ENCODE results near the gene ADAM30. TPM values are rescaled to one million over a fixed set of nuclear protein-coding genes. Genes with fewer than 3 reads are reported as not detected.
A peak's percentile ranks its signal among the peaks of the same experiment; 100 is the strongest.

The ADAM30 gene
- total RNA-seq, 2 donors from 2014 or later = not detected

- H3K9me3 ChIP-seq (ENCODE audit: control insufficient read depth, low read length, poor library complexity, severe bottlenecking) = no peaks in the 10 kb centered on the region
- ATAC-seq = no peak
- no peak for DNase-seq
- Mint-ChIP-seq H3K36me3 (ENCODE audit: low read depth) (no peaks in the 10 kb centered on the region), H3K27ac (no peak overlapping the region), H3K4me1 (peaks cover 3% of the 10 kb centered on the region), H3K27me3 (peaks cover 12% of the 10 kb centered on the region), H3K4me3 (no peak overlapping the region)
Observed at GRCh38 chr1:119898981-119899720, 2.8 kb upstream of the ADAM30 start.

- Mint-ChIP-seq H3K36me3 (ENCODE audit: low read depth) (no peaks in the 10 kb centered on the region), H3K4me1 (peaks cover 8% of the 10 kb centered on the region)
- ATAC-seq = no peak
Observed at GRCh38 chr1:119898530-119898929, 2.2 kb upstream of the ADAM30 start.

GRCh38 chr1:119895102-119895501, 1.2 kb downstream of the ADAM30 start:
- H3K9me3 ChIP-seq (ENCODE audit: control insufficient read depth, low read length, poor library complexity, severe bottlenecking) = no peaks in the 10 kb centered on the region
- Mint-ChIP-seq H3K4me1 (peaks cover 13% of the 10 kb centered on the region), H3K27ac (no peak overlapping the region), H3K27me3 (peaks cover 6% of the 10 kb centered on the region), H3K4me3 (no peak overlapping the region), H3K36me3 (ENCODE audit: low read depth) (no peaks in the 10 kb centered on the region)
- ATAC-seq (no peak), DNase-seq (no peak)

More at GRCh38 chr1:119898530-119898929, 2.2 kb upstream of the ADAM30 start:
- no peaks in the 10 kb centered on the region for H3K9me3 ChIP-seq (ENCODE audit: control insufficient read depth, low read length, poor library complexity, severe bottlenecking)
- Mint-ChIP-seq H3K4me3 (no peak overlapping the region), H3K27me3 (peaks cover 8% of the 10 kb centered on the region), H3K27ac (no peak overlapping the region)
- DNase-seq = no peak

GRCh38 chr1:119893827-119894700, 2.3 kb downstream of the ADAM30 start:
- Mint-ChIP-seq H3K36me3 (ENCODE audit: low read depth) (no peaks in the 10 kb centered on the region), H3K27me3 (peaks cover 6% of the 10 kb centered on the region), H3K4me1 (peaks cover 13% of the 10 kb centered on the region), H3K4me3 (peak overlapping the region; percentile 36), H3K27ac (peak overlapping the region; percentile 44)
- no peak for ATAC-seq
- H3K9me3 ChIP-seq (ENCODE audit: control insufficient read depth, low read length, poor library complexity, severe bottlenecking) = no peaks in the 10 kb centered on the region
- no peak for DNase-seq

- H3K4me3 Mint-ChIP-seq = no peak overlapping the region
- peak overlapping the region; percentile 44 for H3K27ac Mint-ChIP-seq
- H3K36me3 Mint-ChIP-seq (ENCODE audit: low read depth) = peaks cover 3% of the 10 kb centered on the region
- peaks cover 13% of the 10 kb centered on the region for H3K4me1 Mint-ChIP-seq
- H3K9me3 ChIP-seq (ENCODE audit: control insufficient read depth, low read length, poor library complexity, severe bottlenecking) = no peaks in the 10 kb centered on the region
- H3K27me3 Mint-ChIP-seq = peaks cover 6% of the 10 kb centered on the region
- ATAC-seq (no peak), DNase-seq (no peak)
Observed at GRCh38 chr1:119893238-119893791, 3.0 kb downstream of the ADAM30 start.

DNA sequence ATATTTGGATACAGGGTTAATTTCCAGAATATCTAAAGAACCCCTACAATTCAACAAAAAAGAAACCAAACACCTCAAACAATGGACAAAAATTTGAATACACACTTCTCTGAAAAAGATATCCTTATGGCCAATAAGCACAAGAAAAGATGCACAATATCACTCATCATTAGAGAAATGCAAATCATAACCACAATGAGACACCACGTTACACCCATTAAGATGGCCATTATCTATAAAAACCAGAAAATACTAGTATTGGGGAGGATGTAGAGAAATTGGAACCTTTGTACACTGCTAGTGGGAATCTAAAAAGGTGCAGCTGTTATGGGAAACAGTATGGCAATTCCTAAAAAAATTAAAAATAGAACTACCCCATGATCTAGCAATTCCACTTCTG, 4.9 kb downstream of the ADAM30 start:
- H3K27ac Mint-ChIP-seq = no peak overlapping the region
- H3K27me3 Mint-ChIP-seq = peaks cover 12% of the 10 kb centered on the region
- no peak for DNase-seq
- peaks cover 3% of the 10 kb centered on the region for H3K36me3 Mint-ChIP-seq (ENCODE audit: low read depth)
- no peak overlapping the region for H3K4me3 Mint-ChIP-seq
- ATAC-seq = no peak
- H3K4me1 Mint-ChIP-seq = peaks cover 13% of the 10 kb centered on the region
- no peaks in the 10 kb centered on the region for H3K9me3 ChIP-seq (ENCODE audit: control insufficient read depth, low read length, poor library complexity, severe bottlenecking)

DNA sequence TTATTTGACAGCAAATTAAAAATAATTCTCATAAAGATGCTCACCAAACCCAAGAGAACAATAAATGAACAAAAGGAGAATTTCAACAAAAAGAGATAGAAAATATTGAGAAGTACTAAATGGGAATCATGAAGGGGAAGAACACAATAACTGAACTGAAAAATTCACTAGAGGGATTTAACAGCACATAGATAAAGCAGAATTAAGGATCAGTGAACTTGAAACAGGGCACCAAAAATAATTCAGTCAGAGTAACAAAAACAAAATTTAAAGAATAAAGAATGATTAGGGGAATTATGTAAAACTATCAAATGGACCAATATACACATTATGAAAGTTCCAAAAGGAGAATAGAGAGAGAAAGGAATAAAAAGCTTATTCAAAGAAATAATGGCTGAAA, 7.8 kb downstream of the ADAM30 start:
- H3K4me1 Mint-ChIP-seq = peaks cover 7% of the 10 kb centered on the region
- H3K4me3 Mint-ChIP-seq = no peak overlapping the region
- H3K27me3 Mint-ChIP-seq = peaks cover 6% of the 10 kb centered on the region
- peaks cover 3% of the 10 kb centered on the region for H3K36me3 Mint-ChIP-seq (ENCODE audit: low read depth)
- no peaks in the 10 kb centered on the region for H3K9me3 ChIP-seq (ENCODE audit: control insufficient read depth, low read length, poor library complexity, severe bottlenecking)
- ATAC-seq (no peak), DNase-seq (no peak)
- no peak overlapping the region for H3K27ac Mint-ChIP-seq

DNA sequence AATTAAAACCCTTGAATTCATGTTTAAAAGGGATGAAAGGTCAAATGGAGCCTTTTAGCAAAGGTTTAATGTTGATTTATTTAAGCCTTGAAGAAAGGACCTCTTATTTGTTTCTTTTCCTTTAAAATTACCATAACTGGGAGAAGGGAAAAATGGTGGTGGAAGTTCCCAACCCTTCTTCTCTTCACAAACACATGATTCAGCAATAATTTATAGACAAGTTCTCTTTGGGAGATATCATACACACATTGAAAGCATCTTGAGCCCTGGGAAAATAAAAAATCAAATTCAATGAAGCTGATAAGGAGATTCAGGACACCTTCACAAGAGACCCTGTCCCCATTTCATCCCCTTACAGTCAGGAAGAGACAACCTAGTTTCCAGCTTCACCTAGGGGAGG, 8.9 kb downstream of the ADAM30 start:
- Mint-ChIP-seq H3K27me3 (peaks cover 6% of the 10 kb centered on the region), H3K4me3 (no peak overlapping the region), H3K27ac (no peak overlapping the region), H3K36me3 (ENCODE audit: low read depth) (peaks cover 3% of the 10 kb centered on the region), H3K4me1 (peaks cover 3% of the 10 kb centered on the region)
- H3K9me3 ChIP-seq (ENCODE audit: control insufficient read depth, low read length, poor library complexity, severe bottlenecking) = no peaks in the 10 kb centered on the region
- no peak for DNase-seq
- ATAC-seq = no peak

- no peaks in the 10 kb centered on the region for H3K9me3 ChIP-seq (ENCODE audit: control insufficient read depth, low read length, poor library complexity, severe bottlenecking)
- ATAC-seq (peak; percentile 67), DNase-seq (peak; percentile 12 to 49 (median 16))
- no peak overlapping the region for H3K27ac Mint-ChIP-seq
- H3K4me1 Mint-ChIP-seq = peaks cover 3% of the 10 kb centered on the region
- H3K36me3 Mint-ChIP-seq (ENCODE audit: low read depth) = peaks cover 3% of the 10 kb centered on the region
- peaks cover 8% of the 10 kb centered on the region for H3K27me3 Mint-ChIP-seq
- H3K4me3 Mint-ChIP-seq = no peak overlapping the region
Observed at GRCh38 chr1:119885903-119886783, 10.2 kb downstream of the ADAM30 start.

- Mint-ChIP-seq H3K27me3 (peaks cover 23% of the 10 kb centered on the region), H3K27ac (no peak overlapping the region), H3K4me1 (peaks cover 3% of the 10 kb centered on the region), H3K4me3 (no peak overlapping the region), H3K36me3 (ENCODE audit: low read depth) (peaks cover 9% of the 10 kb centered on the region)
- no peak for DNase-seq
- H3K9me3 ChIP-seq (ENCODE audit: control insufficient read depth, low read length, poor library complexity, severe bottlenecking) = no peaks in the 10 kb centered on the region
- no peak for ATAC-seq
Observed at GRCh38 chr1:119884711-119885110, 11.6 kb downstream of the ADAM30 start.

- Mint-ChIP-seq H3K4me1 (peaks cover 3% of the 10 kb centered on the region), H3K27ac (no peak overlapping the region), H3K27me3 (peaks cover 27% of the 10 kb centered on the region), H3K4me3 (no peak overlapping the region), H3K36me3 (ENCODE audit: low read depth) (peaks cover 7% of the 10 kb centered on the region)
- H3K9me3 ChIP-seq (ENCODE audit: control insufficient read depth, low read length, poor library complexity, severe bottlenecking) = no peaks in the 10 kb centered on the region
- DNase-seq (no peak), ATAC-seq (no peak)
Observed at GRCh38 chr1:119883826-119884225, 12.5 kb downstream of the ADAM30 start.

- Mint-ChIP-seq H3K27me3 (peaks cover 35% of the 10 kb centered on the region), H3K27ac (no peak overlapping the region), H3K36me3 (ENCODE audit: low read depth) (peaks cover 6% of the 10 kb centered on the region), H3K4me3 (no peak overlapping the region), H3K4me1 (peaks cover 3% of the 10 kb centered on the region)
- ATAC-seq = no peak
- H3K9me3 ChIP-seq (ENCODE audit: control insufficient read depth, low read length, poor library complexity, severe bottlenecking) = no peaks in the 10 kb centered on the region
- no peak for DNase-seq
Observed at GRCh38 chr1:119882132-119883049, 13.9 kb downstream of the ADAM30 start.

Data from T-helper 17 cell (primary cell).